NCI-H2107 (cell line): ENCODE results near the gene TNKS1BP1.
"Not testable (repeated sequence)": the region's sequence is repeated elsewhere in the genome, so short reads cannot be mapped to it uniquely, and the experiment has no call there.

Experiments used
- DNase-seq: peaks from one replicate; lab custom pipeline; 2025; lab: John Stamatoyannopoulos, UW

Gene TNKS1BP1

DNA sequence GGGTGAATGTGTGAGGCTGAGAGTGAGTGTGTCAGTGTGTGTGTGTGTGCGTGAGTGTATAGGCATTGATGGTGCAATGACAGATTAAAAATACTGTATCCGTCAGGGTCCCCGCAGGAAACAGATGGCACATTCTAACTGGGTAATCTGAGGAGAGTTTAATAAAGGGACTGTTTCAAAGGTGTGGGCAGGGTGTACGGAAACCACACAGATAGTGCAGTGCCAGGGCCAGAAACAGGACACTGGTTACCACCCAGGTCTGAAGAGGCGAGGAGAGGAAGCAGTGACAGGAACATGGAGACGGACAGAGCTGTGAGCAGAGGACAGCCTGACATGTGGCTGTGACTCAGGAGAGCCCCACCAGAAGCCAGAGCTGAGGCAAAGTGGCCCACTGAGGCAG is 29.9 kb upstream of the TNKS1BP1 start:
- no peak for DNase-seq

DNA sequence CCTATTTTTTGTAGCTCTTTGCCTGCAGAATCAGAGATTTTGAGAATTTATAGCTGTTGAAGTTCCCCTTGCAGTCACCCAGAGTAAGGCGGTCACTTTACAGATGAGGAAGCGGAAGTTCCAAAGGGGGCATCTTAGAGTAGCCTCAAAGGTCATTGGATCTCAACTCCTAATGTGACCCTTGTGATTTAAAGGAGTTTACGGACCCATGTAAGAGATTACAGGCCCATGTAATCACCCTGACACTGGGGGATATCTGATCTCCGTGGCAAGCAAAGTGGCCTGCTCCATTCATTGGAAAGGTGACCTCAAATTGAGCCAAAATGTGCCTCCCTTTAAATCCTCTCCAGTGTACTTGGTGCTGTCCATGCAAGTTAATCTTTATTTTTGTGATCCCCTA is 29.1 kb upstream of the TNKS1BP1 start:
- no peak for DNase-seq

DNA sequence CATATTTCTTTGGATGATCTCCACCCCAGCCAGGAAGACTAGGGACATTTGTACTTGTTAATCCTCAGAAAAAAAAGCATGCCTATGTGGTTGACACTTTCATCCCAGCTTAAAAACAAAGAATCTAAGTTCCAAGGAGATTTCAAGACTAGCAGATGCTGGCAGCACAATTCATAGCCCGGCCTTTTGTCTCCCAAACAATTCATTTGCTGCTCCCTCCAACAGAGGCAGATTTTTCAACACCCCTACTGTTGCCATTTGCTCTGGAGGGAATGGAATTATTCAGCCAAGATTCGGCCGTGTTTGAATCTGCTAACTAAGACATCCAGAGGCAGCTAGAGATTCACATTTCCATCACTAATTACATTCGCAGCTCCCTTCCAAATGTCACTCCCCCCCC is 28.7 kb upstream of the TNKS1BP1 start:
- no peak for DNase-seq

DNA sequence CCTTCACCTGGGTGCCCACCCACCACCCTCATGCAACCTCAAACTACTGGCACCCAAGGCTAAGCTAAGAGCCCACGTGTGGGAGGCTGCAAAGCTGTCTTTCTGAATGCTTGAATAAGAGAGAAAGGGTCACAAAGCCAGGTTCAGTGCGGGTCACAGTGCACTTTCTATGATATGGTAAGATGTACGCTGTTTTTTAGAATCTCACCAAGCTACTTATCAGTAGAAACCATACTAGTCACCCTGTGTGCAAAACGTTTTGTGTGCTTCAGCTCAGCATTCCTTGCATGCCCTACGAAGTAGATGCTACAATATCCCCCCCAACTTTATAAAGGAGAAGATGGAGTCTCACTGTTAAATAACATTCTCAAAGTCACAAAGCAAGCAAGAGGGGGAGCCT is 28.3 kb upstream of the TNKS1BP1 start:
- no peak for DNase-seq

DNA sequence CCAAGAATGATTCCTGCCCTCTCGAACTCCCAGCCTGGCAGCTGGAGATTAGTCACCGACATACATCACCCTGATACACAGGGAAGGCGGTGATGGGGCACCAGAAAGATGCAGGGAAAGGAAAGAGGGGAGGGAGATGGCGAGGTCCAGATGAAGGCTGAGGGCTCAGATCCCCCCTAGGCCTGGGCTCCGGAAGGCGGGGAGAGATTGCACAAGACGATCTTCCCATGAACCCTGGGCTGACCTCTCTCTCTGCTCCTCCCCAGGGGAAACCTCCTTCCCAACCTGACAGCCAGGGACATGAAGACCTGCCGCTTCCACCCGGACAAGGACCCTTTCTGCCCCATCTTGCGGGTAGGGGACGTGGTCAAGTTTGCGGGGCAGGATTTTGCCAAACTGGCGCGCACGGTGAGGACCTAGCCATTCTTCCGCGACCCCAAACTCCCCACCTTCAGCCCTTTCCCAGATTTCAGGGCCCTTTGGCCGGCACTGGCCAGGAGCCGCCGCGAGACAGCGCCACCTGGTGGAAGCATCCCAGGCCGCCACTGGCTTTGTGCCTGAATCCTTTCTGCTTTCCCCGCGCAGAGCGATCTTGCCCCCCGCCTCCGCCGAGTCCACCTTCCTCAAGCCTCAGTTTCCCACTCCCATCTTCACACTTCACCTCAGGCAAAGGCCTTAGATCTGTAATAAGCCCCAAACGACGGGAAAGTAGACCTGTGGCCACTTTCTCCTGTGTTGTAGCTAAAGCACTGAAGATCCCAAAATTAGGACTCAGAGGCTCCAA is 24.9 kb upstream of the TNKS1BP1 start:
- DNase-seq = no peak

GRCh38 chr11:57348636-57349313 is 24.0 kb upstream of the TNKS1BP1 start:
- no peak for DNase-seq

DNA sequence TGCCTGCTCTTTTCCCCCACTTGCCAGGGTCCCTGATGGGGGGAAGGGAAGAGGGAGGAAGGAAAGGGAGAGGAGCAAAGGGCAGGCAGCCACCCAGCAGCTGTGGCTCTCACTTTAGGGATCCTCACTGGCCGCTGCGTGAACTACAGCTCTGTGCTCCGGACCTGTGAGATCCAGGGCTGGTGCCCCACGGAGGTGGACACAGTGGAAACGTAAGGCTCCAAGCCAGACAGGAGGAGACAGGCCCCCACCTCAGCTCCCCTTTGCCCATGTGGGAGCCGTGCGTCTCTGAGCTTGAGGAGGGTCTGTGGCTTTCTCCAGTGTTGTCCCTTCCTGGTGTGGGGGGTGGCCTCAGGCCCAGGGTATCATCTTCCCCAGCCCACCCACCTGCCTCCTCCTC is 23.3 kb upstream of the TNKS1BP1 start:
- no peak for DNase-seq

- DNase-seq = no peak
These were observed 22.6 kb upstream of the TNKS1BP1 start for GRCh38 chr11:57347336-57347735.

DNA sequence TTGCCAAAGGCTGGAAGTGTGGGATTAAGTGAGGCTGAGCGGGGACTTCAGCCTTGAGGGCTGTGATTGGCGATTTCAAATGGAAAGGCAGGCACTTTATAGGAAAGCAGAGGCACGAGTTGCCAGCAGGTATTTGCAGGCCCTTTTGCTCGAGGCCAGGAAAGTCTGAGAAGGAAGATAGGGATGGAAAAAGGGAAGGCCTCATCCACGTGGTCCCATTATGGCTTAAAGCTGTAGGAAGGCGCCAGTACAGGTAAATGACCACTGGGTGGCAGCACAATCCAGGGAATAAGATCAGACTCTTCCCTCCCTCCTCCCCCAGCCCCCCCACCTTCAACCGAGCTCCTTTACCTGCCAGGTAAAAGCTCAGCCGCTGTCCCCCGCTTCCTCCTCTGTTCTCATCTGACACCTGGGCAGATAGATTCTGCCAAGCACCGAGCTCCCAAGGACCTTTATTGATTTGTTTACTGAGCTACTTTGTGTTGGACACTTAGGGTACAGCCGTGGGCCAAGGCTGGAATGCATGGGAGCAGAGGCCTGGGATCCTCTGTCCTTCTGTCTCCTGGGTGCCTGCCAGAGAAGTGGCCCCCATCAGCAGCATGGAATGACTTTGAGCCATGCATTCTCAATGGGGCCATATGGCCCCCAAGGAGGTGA is 20.9 kb upstream of the TNKS1BP1 start:
- DNase-seq = peak; percentile 64

GRCh38 chr11:57344826-57345225 is 20.1 kb upstream of the TNKS1BP1 start:
- DNase-seq = no peak

DNA sequence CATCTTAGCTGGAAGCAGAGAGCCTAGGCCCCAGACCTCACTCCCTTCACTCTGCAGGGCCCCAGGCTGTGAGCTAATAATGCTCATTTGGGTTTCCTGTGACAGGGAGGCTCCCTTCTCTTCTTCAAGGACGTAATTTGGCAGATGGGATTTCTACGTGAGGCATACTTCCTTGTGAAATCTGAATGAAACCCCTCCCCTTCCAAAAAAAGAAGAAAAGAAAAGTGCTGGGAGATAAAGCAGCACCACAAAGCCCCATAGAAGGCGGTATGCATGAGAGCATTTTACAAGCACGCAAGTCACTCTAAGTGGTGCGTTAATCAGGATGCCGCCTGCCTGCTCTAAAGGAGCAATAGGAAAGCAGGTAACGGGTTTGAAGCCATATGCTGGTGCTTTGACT is 19.1 kb upstream of the TNKS1BP1 start:
- no peak for DNase-seq

DNA sequence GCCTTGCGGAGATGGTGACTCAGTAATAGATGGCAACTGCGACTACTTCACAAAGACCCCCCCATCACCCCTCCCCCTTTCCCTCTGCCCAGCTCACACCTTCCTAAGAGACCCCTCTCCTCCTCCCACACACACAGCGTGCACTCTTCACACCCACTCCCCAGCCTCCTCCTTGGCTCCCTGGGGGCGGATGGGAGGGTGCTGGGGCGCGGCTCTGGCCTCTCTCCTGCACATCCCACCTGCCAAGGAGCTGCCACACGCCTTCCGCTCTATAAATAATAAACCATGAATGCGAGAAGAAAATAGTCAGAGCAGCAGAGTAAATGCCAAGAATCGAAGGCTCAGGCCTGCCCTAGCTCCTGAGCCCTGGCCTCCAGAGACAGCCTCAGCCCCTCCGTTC is 17.9 kb upstream of the TNKS1BP1 start:
- no peak for DNase-seq

DNA sequence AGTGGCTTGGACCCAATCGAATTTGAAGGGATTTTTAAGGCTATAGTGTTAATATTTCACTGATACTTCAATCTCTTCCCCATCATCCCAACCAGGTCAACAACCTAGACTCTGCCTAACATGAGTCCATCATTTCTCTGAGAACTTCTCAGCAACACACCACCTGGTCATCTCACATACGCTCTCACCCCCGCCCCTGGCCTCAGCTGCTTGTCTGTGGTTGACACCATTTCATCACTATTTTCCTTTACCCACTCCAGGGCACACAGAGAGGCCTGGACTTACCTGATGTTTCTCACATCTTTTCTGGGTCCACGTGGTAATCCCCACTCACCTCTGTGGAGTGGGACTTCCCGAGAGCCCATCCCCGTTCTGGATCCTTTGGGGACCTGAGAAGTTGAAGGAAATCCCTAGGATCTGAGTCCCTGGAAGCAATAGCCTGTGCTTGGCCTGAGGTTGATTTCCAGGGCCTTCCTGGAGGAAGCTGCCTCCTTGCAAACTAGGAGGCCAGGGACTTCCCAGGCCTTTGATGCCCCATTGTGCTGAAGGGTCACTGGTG is 16.6 kb upstream of the TNKS1BP1 start:
- DNase-seq = no peak

DNA sequence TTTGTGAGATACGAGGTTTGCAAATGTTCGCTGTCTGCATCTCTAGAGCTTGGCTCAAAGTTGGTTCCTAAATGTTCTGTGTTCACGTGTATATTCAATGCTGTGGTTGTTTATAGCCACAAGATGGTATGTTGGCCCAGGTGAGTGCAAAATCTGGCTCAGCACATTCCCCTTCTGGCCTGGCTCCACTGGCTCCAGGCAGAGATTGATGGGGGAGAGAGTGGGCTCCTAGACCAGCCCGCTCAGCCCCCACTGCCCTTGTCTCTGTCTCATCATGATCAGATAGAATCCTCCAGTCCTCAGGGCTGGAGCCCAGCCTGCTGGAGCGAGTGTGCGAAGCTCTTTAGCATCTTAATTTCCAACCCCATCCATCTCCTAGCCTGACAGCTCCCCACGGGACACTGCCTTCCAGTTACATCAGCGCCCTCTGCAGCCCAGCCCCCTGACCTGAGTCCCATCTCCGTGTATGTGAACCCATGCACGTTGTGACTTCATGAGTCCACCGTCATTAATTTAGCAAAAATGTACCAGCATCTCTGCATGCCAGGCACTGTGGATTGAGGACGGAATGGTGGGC is 15.4 kb upstream of the TNKS1BP1 start:
- no peak for DNase-seq

GRCh38 chr11:57339328-57339727 is 14.6 kb upstream of the TNKS1BP1 start:
- DNase-seq = no peak

- DNase-seq = no peak
These were observed 13.4 kb upstream of the TNKS1BP1 start, which contains the start of gene P2RX3 for GRCh38 chr11:57338142-57338541. TSS of gene P2RX3 (plus strand) at chr11:57338352. CDS start at chr11:57338551, 199 bp downstream.

GRCh38 chr11:57336856-57337255 is 12.1 kb upstream of the TNKS1BP1 start:
- DNase-seq = not testable (repeated sequence)

GRCh38 chr11:57336111-57336666 is 11.4 kb upstream of the TNKS1BP1 start:
- DNase-seq = no peak

DNA sequence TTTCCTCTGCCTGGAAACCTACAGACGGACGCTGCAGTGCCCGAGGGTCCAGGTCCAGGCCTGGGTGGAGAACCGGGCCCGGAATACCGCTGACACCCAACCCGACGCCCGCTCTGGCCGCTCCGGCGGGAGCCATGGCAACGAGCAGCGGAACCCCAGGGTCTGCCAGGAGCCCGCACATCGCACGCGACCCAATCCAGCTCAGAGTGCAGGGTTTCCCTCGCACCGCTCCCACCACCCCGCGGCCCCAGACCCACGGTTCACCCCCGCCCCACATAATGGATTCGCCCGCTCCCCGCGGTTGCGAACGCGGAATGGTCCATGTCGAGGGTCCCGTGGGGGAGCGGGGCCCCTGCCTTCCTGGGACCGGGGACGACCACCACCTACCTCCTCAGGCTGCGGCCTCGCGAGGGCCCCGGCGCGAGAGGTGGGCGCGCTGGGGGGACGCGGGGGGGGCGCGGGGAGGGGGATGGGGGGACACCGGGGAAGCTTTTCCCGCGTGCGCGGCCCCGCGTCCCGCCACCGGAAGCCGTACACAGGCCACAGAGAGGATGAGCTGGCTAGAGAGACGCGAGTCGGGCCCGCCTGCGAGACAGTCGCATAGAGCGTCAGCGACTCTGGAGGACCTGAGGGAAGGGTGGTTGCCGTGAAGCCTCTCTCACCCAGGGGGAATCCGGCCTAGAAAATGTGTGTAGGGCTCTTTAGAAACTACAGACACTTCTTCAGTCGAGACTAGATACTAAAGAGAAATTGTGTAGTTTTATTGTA is 10.8 kb upstream of the TNKS1BP1 start, which contains the start of gene SSRP1:
TSS of gene SSRP1 (minus strand) at position 550 of the 768 bp plus-strand sequence. CDS start 771 bp downstream, outside the sequence.
- peak; percentile 86 for DNase-seq

GRCh38 chr11:57335023-57335342 is 10.2 kb upstream of the TNKS1BP1 start:
- DNase-seq = no peak
